ENCODE data around the gene EPHB2. TPM values are rescaled to one million over a fixed set of nuclear protein-coding genes. Genes with fewer than 3 reads are reported as not detected.

EPHB2 gene
- total and polyA plus RNA-seq, 2 of the 4 experiments (the other 2 are of a cell fraction), result 52.3 to 58.8 TPM

GRCh38 chr1:22796642-22797041 is 86.0 kb downstream of the EPHB2 start:
- no peak overlapping the region for H2BK5ac ChIP-seq (ENCODE audit: low read depth, low read length, poor library complexity, severe bottlenecking)
- no peak overlapping the region for H3K4me3 ChIP-seq (ENCODE audit: insufficient read depth, low read depth, low read length)
- H4K8ac ChIP-seq (ENCODE audit: low read depth in 2 of 2, low read length in 2 of 2), result no peak overlapping the region
- BruUV-seq (replicated peaks), result no TSS peak
- no peak overlapping the region for H2BK20ac ChIP-seq (ENCODE audit: low read depth, low read length)
- no peak overlapping the region for H3K14ac ChIP-seq (replicated peaks; ENCODE audit: low read depth, low read length)
- H2AFZ ChIP-seq (replicated peaks; ENCODE audit: low read length, poor library complexity), result no peak overlapping the region
- H4K20me1 ChIP-seq (ENCODE audit: insufficient read depth, low read length), result peaks cover 45% of the 10 kb centered on the region
- intact Hi-C loops (cut with micrococcal nuclease) (no loop called here), dilution Hi-C loops (cut with HindIII; ENCODE audit: low sequenced_read_pairs, unreplicated experiment) (no loop called here), in situ Hi-C loops (cut with MboI; ENCODE audit: low sequenced_read_pairs) (no loop called here)
- H3K36me3 ChIP-seq (ENCODE audit: control insufficient read depth, insufficient read depth, low read length), result peaks cover 6% of the 10 kb centered on the region
- peaks cover 20 to 69% of the 10 kb centered on the region in 2 experiments; a peak in 3 of 4 replicates for H3K79me1 ChIP-seq (ENCODE audit: low read depth in 1 of 2, low read length in 2 of 2)
- H3K23ac ChIP-seq (ENCODE audit: low read depth, low read length), result no peak overlapping the region
- H3K56ac ChIP-seq (ENCODE audit: extremely low read depth, insufficient read depth, low read length), result no peak overlapping the region
- WGBS, 2 experiments (ENCODE audit: extremely low coverage in 2 of 2, insufficient read length in 1 of 2), result 80% methylated on average over 2 of the region's 4 CpGs; no CpG with 5 or more reads in 1 of the 2 experiments
- H3K4me1 ChIP-seq (ENCODE audit: control insufficient read depth, insufficient read depth, low read length), result peaks cover 5% of the 10 kb centered on the region; the same call in 1 of the 2 replicates
- no peak overlapping the region for H2BK120ac ChIP-seq (ENCODE audit: low read depth, low read length)
- H3K18ac ChIP-seq (ENCODE audit: low read depth, low read length), result no peak overlapping the region
- H3K9me3 ChIP-seq (ENCODE audit: control insufficient read depth, insufficient read depth, low read length), result no peaks in the 10 kb centered on the region
- H3K9ac ChIP-seq (ENCODE audit: low read depth, low read length), result no peak overlapping the region
- H3K4me2 ChIP-seq (ENCODE audit: low read depth, low read length), result no peak overlapping the region
- no peak overlapping the region for H3K27ac ChIP-seq (ENCODE audit: insufficient read depth, low read length)
- no peak for TF ChIP-seq SMC3 (IDR thresholded peaks at IDR 0.05; ENCODE audit: low read depth, low read length)
- TF ChIP-seq RCOR1 (IDR thresholded peaks at IDR 0.05; ENCODE audit: insufficient replicate concordance, low read length), result no peak
- TF ChIP-seq ELK1 (IDR thresholded peaks at IDR 0.05; ENCODE audit: borderline replicate concordance, low read depth, low read length), result no peak
- TF ChIP-seq MAFK (IDR thresholded peaks at IDR 0.05; ENCODE audit: low read depth, low read length), result no peak
- TF ChIP-seq MXI1 (IDR thresholded peaks at IDR 0.05; ENCODE audit: borderline replicate concordance, low read depth, low read length), result no peak
- TF ChIP-seq FOS (IDR thresholded peaks at IDR 0.05; ENCODE audit: low read depth, low read length), result no peak
- no peak for TF ChIP-seq BHLHE40 (IDR thresholded peaks at IDR 0.05; ENCODE audit: low read depth, low read length)
- TF ChIP-seq POLR2A (IDR thresholded peaks at IDR 0.05; ENCODE audit: low read depth, low read length), result no peak
- no peak for TF ChIP-seq NFE2L2 (IDR thresholded peaks at IDR 0.05; ENCODE audit: low read depth, low read length)
- TF ChIP-seq CHD1 (IDR thresholded peaks at IDR 0.05; ENCODE audit: low read depth, low read length), result no peak
- no peak for TF ChIP-seq RFX5 (IDR thresholded peaks at IDR 0.05; ENCODE audit: low read depth, low read length)
- peaks cover 6% of the 10 kb centered on the region for H3K9me1 ChIP-seq (ENCODE audit: insufficient read depth, low read length)
- H2AK5ac ChIP-seq (ENCODE audit: low read depth, low read length), result no peak overlapping the region
- ChIA-PET POLR2A (ENCODE audit: unreplicated experiment) (no interaction called here), CTCF (no interaction called here)
- H4K91ac ChIP-seq (ENCODE audit: insufficient read depth, low read depth, low read length), result no peak overlapping the region
- H3K4ac ChIP-seq (ENCODE audit: low read depth, low read length), result no peak overlapping the region
- H3K27me3 ChIP-seq (ENCODE audit: control insufficient read depth, insufficient read depth, low read length), result no peaks in the 10 kb centered on the region
- DNase-seq, result peak; percentile 10
- ATAC-seq (ENCODE audit: low read depth), result peak; percentile 49; the same call in 1 of the 2 replicates
- H4K5ac ChIP-seq (ENCODE audit: low read depth, low read length), result no peak overlapping the region
- H2BK15ac ChIP-seq (ENCODE audit: low read depth, low read length), result no peak overlapping the region
- peak overlapping the region; percentile 0 for H2AK9ac ChIP-seq (replicated peaks; ENCODE audit: low read depth, low read length, poor library complexity)

All from IMR-90 (cell line).